Gastrocnemius medialis (tissue), 4 donors: ENCODE results near the gene ICA1L.

Experiments
- POLR2A ChIP-seq, 2 donors: fragments of 450-650 bp; IDR thresholded peaks; one replicate each; pipeline ENCODE4 v1.6.1; 2017; ENCODE audit warnings: antibody characterized with exemption in 2 of 2, mild to moderate bottlenecking in 2 of 2, moderate library complexity in 2 of 2
- TF ChIP-seq, protein P1 (sequence below), 5 experiments: fragments of 450-650 bp in 3 of 5; fragments of 200-600 bp in 2 of 5; sonication (generic) in 2 of 5; IDR thresholded peaks in 4 of 5; conservative IDR thresholded peaks in 1 of 5; 1 replicate in 4 of 5; 2 replicates in 1 of 5; pipeline ENCODE4 v1.5.1; 2016 to 2019; ENCODE audit warnings: antibody characterized with exemption in 5 of 5, mild to moderate bottlenecking in 3 of 5, moderate library complexity in 3 of 5

- TF ChIP-seq POLR2A (IDR thresholded peaks at IDR 0.05): no peak
- TF ChIP-seq, protein P1, sequence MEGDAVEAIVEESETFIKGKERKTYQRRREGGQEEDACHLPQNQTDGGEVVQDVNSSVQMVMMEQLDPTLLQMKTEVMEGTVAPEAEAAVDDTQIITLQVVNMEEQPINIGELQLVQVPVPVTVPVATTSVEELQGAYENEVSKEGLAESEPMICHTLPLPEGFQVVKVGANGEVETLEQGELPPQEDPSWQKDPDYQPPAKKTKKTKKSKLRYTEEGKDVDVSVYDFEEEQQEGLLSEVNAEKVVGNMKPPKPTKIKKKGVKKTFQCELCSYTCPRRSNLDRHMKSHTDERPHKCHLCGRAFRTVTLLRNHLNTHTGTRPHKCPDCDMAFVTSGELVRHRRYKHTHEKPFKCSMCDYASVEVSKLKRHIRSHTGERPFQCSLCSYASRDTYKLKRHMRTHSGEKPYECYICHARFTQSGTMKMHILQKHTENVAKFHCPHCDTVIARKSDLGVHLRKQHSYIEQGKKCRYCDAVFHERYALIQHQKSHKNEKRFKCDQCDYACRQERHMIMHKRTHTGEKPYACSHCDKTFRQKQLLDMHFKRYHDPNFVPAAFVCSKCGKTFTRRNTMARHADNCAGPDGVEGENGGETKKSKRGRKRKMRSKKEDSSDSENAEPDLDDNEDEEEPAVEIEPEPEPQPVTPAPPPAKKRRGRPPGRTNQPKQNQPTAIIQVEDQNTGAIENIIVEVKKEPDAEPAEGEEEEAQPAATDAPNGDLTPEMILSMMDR (IDR thresholded peaks at IDR 0.05 in 4 of 5, conservative IDR thresholded peaks at IDR 0.05 in 1 of 5): no peak
These were observed 113.4 kb downstream of the ICA1L start for GRCh38 chr2:202758128-202758527.
